ENCODE measurements around the gene CPPED1.
A peak's percentile ranks its signal among the peaks of the same experiment; 100 is the strongest.
"Not testable (repeated sequence)": the region's sequence is repeated elsewhere in the genome, so short reads cannot be mapped to it uniquely, and the experiment has no call there.

The CPPED1 gene

GRCh38 chr16:12793120-12793864, 10.4 kb downstream of the CPPED1 start:
- in situ Hi-C loops (cut with HindIII; ENCODE audit: low pct_ligation_motif_present, low sequenced_read_pairs): no loop called here
- Histone ChIP-seq H3K4me3 (ENCODE audit: low read depth, low read length) (no peak overlapping the region), H3K36me3 (replicated peaks) (no peaks in the 10 kb centered on the region), H3K27me3 (replicated peaks) (no peaks in the 10 kb centered on the region), H3K27ac (no peak overlapping the region)
- no peak for DNase-seq
- TF ChIP-seq CTCF (IDR thresholded peaks at IDR 0.05; ENCODE audit: low read depth, low read length, missing control alignments): peak; percentile 10

GRCh38 chr16:12792528-12792927, 11.2 kb downstream of the CPPED1 start:
- H3K27ac ChIP-seq; DNase-seq; H3K4me3 ChIP-seq (ENCODE audit: low read depth, low read length); in situ Hi-C loops (cut with HindIII; ENCODE audit: low pct_ligation_motif_present, low sequenced_read_pairs); H3K36me3 ChIP-seq (replicated peaks); H3K27me3 ChIP-seq (replicated peaks): not testable (repeated sequence)

GRCh38 chr16:12791340-12791739, 12.3 kb downstream of the CPPED1 start:
- Histone ChIP-seq H3K36me3 (replicated peaks) (no peaks in the 10 kb centered on the region), H3K27me3 (replicated peaks) (no peaks in the 10 kb centered on the region), H3K4me3 (ENCODE audit: low read depth, low read length) (no peak overlapping the region), H3K27ac (no peak overlapping the region)
- DNase-seq: no peak
- no peak for TF ChIP-seq CTCF (IDR thresholded peaks at IDR 0.05; ENCODE audit: low read depth, low read length, missing control alignments)
- in situ Hi-C loops (cut with HindIII; ENCODE audit: low pct_ligation_motif_present, low sequenced_read_pairs): no loop called here

- Histone ChIP-seq H3K4me3 (ENCODE audit: low read depth, low read length) (no peak overlapping the region), H3K36me3 (replicated peaks) (no peaks in the 10 kb centered on the region)
- TF ChIP-seq CTCF (IDR thresholded peaks at IDR 0.05; ENCODE audit: low read depth, low read length, missing control alignments): no peak
These were observed 14.9 kb downstream of the CPPED1 start for GRCh38 chr16:12788758-12789157.

GRCh38 chr16:12786081-12786480, 17.6 kb downstream of the CPPED1 start:
- in situ Hi-C loops (cut with HindIII; ENCODE audit: low pct_ligation_motif_present, low sequenced_read_pairs): no loop called here
- H3K27me3 ChIP-seq (replicated peaks): no peaks in the 10 kb centered on the region
- TF ChIP-seq CTCF (IDR thresholded peaks at IDR 0.05; ENCODE audit: low read depth, low read length, missing control alignments): no peak
- H3K4me3 ChIP-seq (ENCODE audit: low read depth, low read length): no peak overlapping the region
- H3K27ac ChIP-seq: no peak overlapping the region
- peaks cover under 1% of the 10 kb centered on the region for H3K36me3 ChIP-seq (replicated peaks)
- DNase-seq: no peak

More at GRCh38 chr16:12788758-12789157, 14.9 kb downstream of the CPPED1 start:
- no peak for DNase-seq
- H3K27ac ChIP-seq: no peak overlapping the region
- in situ Hi-C loops (cut with HindIII; ENCODE audit: low pct_ligation_motif_present, low sequenced_read_pairs): no loop called here
- no peaks in the 10 kb centered on the region for H3K27me3 ChIP-seq (replicated peaks)

- DNase-seq: peak; percentile 14
- in situ Hi-C loops (cut with HindIII; ENCODE audit: low pct_ligation_motif_present, low sequenced_read_pairs): no loop called here
- Histone ChIP-seq H3K36me3 (replicated peaks) (peaks cover 10% of the 10 kb centered on the region), H3K4me3 (ENCODE audit: low read depth, low read length) (no peak overlapping the region), H3K27me3 (replicated peaks) (no peaks in the 10 kb centered on the region), H3K27ac (no peak overlapping the region)
- TF ChIP-seq CTCF (IDR thresholded peaks at IDR 0.05; ENCODE audit: low read depth, low read length, missing control alignments): no peak
These were observed 19.6 kb downstream of the CPPED1 start for GRCh38 chr16:12784076-12784475.
